ENCODE measurements around the gene FHIP2A. TPM values are rescaled to one million over a fixed set of nuclear protein-coding genes. Genes with fewer than 3 reads are reported as not detected.

Gene FHIP2A
- total and polyA plus RNA-seq, 3 donors from 2014 or later, result 30.3 to 44.8 (median 39.8) TPM

GRCh38 chr10:114829160-114829909, 7.8 kb downstream of the FHIP2A start:
- peaks cover 4% of the 10 kb centered on the region for H3K4me1 ChIP-seq
- intact Hi-C loops (cut with DNase I; ENCODE audit: low total_unique reads), result no loop called here
- no peaks in the 10 kb centered on the region for H3K27me3 ChIP-seq
- no peaks in the 10 kb centered on the region for H3K36me3 ChIP-seq (ENCODE audit: low read depth, missing control alignments)
- H3K27ac ChIP-seq, result no peak overlapping the region
- TF ChIP-seq POLR2A (IDR thresholded peaks at IDR 0.05) (no peak), CTCF (IDR thresholded peaks at IDR 0.05) (no peak)
- H3K4me3 ChIP-seq, result no peak overlapping the region
- no peaks in the 10 kb centered on the region for H3K9me3 ChIP-seq
- DNase-seq, result no peak
- 76 to 86% methylated on average over 4 of the region's 4 CpGs for WGBS, 2 donors

GRCh38 chr10:114831186-114831867, 9.7 kb downstream of the FHIP2A start:
- H3K27me3 ChIP-seq, result no peaks in the 10 kb centered on the region
- intact Hi-C loops (cut with DNase I; ENCODE audit: low total_unique reads), result no loop called here
- no peaks in the 10 kb centered on the region for H3K9me3 ChIP-seq
- H3K27ac ChIP-seq, result no peak overlapping the region
- H3K36me3 ChIP-seq (ENCODE audit: low read depth, missing control alignments), result no peaks in the 10 kb centered on the region
- WGBS, 2 donors, result 87% methylated on average over 6 of the region's 6 CpGs
- no peak overlapping the region for H3K4me3 ChIP-seq
- H3K4me1 ChIP-seq, result no peaks in the 10 kb centered on the region
- no peak for TF ChIP-seq CTCF (IDR thresholded peaks at IDR 0.05)
- no peak for TF ChIP-seq POLR2A (IDR thresholded peaks at IDR 0.05)
- DNase-seq, result no peak

- no peaks in the 10 kb centered on the region for H3K4me1 ChIP-seq
- DNase-seq, result no peak
- intact Hi-C loops (cut with DNase I; ENCODE audit: low total_unique reads), result no loop called here
- no peaks in the 10 kb centered on the region for H3K9me3 ChIP-seq
- no peaks in the 10 kb centered on the region for H3K36me3 ChIP-seq (ENCODE audit: low read depth, missing control alignments)
- no peak overlapping the region for H3K27ac ChIP-seq
- WGBS, 2 donors, result 91 to 97% methylated on average over 3 of the region's 3 CpGs
- TF ChIP-seq CTCF (IDR thresholded peaks at IDR 0.05), result no peak
- TF ChIP-seq POLR2A (IDR thresholded peaks at IDR 0.05), result no peak
- H3K27me3 ChIP-seq, result no peaks in the 10 kb centered on the region
- H3K4me3 ChIP-seq, result no peak overlapping the region
Measured at GRCh38 chr10:114837690-114838089, 16.1 kb downstream of the FHIP2A start.

- H3K36me3 ChIP-seq (ENCODE audit: low read depth, missing control alignments), result no peaks in the 10 kb centered on the region
- intact Hi-C loops (cut with DNase I; ENCODE audit: low total_unique reads), result no loop called here
- TF ChIP-seq CTCF (IDR thresholded peaks at IDR 0.05), result no peak
- no peak for TF ChIP-seq POLR2A (IDR thresholded peaks at IDR 0.05)
- no peak overlapping the region for H3K4me3 ChIP-seq
- H3K27ac ChIP-seq, result no peak overlapping the region
- WGBS, 2 donors, result 94 to 98% methylated on average over 3 of the region's 3 CpGs
- H3K9me3 ChIP-seq, result no peaks in the 10 kb centered on the region
- no peak for DNase-seq
- no peaks in the 10 kb centered on the region for H3K4me1 ChIP-seq
- no peaks in the 10 kb centered on the region for H3K27me3 ChIP-seq
Measured at GRCh38 chr10:114839901-114840300, 18.3 kb downstream of the FHIP2A start.

Measured in testis (tissue), 3 donors.